ENCODE results near the gene CLDN19.

The CLDN19 gene

GRCh38 chr1:42783092-42783491 is 43.1 kb upstream of the CLDN19 start:
- TF ChIP-seq FOXM1 (IDR thresholded peaks at IDR 0.05; ENCODE audit: borderline replicate concordance, low read depth) (no peak), MAX (IDR thresholded peaks at IDR 0.05) (no peak), REST (IDR thresholded peaks at IDR 0.05; ENCODE audit: low read depth) (no peak), TEAD4 (IDR thresholded peaks at IDR 0.05) (no peak), RAD21 (IDR thresholded peaks at IDR 0.05; ENCODE audit: low read depth) (no peak), NFIC (IDR thresholded peaks at IDR 0.05) (no peak), EGR1 (IDR thresholded peaks at IDR 0.05) (no peak), EP300 (IDR thresholded peaks at IDR 0.05; ENCODE audit: borderline replicate concordance) (no peak), TCF12 (IDR thresholded peaks at IDR 0.05; ENCODE audit: low read depth) (no peak), TAF1 (IDR thresholded peaks at IDR 0.05; ENCODE audit: low read depth) (no peak), CREB1 (IDR thresholded peaks at IDR 0.05; ENCODE audit: low read depth) (no peak), USF1 (IDR thresholded peaks at IDR 0.05) (no peak), YY1 (IDR thresholded peaks at IDR 0.05; ENCODE audit: low read depth) (no peak), CEBPB (IDR thresholded peaks at IDR 0.05) (no peak), ZBTB7A (IDR thresholded peaks at IDR 0.05; ENCODE audit: low read depth) (no peak)

- TF ChIP-seq ZBTB7A (IDR thresholded peaks at IDR 0.05; ENCODE audit: low read depth) = no peak
- TF ChIP-seq YY1 (IDR thresholded peaks at IDR 0.05; ENCODE audit: low read depth) = no peak
- no peak for TF ChIP-seq CEBPB (IDR thresholded peaks at IDR 0.05)
- no peak for TF ChIP-seq EGR1 (IDR thresholded peaks at IDR 0.05)
- no peak for TF ChIP-seq USF1 (IDR thresholded peaks at IDR 0.05)
- TF ChIP-seq EP300 (IDR thresholded peaks at IDR 0.05; ENCODE audit: borderline replicate concordance) = no peak
- TF ChIP-seq TAF1 (IDR thresholded peaks at IDR 0.05; ENCODE audit: low read depth) = no peak
- TF ChIP-seq MAX (IDR thresholded peaks at IDR 0.05) = no peak
- TF ChIP-seq FOXM1 (IDR thresholded peaks at IDR 0.05; ENCODE audit: borderline replicate concordance, low read depth) = no peak
- TF ChIP-seq TCF12 (IDR thresholded peaks at IDR 0.05; ENCODE audit: low read depth) = no peak
- no peak for TF ChIP-seq CREB1 (IDR thresholded peaks at IDR 0.05; ENCODE audit: low read depth)
- no peak for TF ChIP-seq REST (IDR thresholded peaks at IDR 0.05; ENCODE audit: low read depth)
- no peak for TF ChIP-seq NFIC (IDR thresholded peaks at IDR 0.05)
- TF ChIP-seq RAD21 (IDR thresholded peaks at IDR 0.05; ENCODE audit: low read depth) = no peak
- no peak for TF ChIP-seq TEAD4 (IDR thresholded peaks at IDR 0.05)
Observed at GRCh38 chr1:42780176-42780575, 40.1 kb upstream of the CLDN19 start.

- TF ChIP-seq NFIC (IDR thresholded peaks at IDR 0.05) = no peak
- TF ChIP-seq CREB1 (IDR thresholded peaks at IDR 0.05; ENCODE audit: low read depth) = no peak
- no peak for TF ChIP-seq EGR1 (IDR thresholded peaks at IDR 0.05)
- TF ChIP-seq RAD21 (IDR thresholded peaks at IDR 0.05; ENCODE audit: low read depth) = no peak
- TF ChIP-seq USF1 (IDR thresholded peaks at IDR 0.05) = no peak
- TF ChIP-seq YY1 (IDR thresholded peaks at IDR 0.05; ENCODE audit: low read depth) = no peak
- no peak for TF ChIP-seq REST (IDR thresholded peaks at IDR 0.05; ENCODE audit: low read depth)
- no peak for TF ChIP-seq TAF1 (IDR thresholded peaks at IDR 0.05; ENCODE audit: low read depth)
- TF ChIP-seq TEAD4 (IDR thresholded peaks at IDR 0.05) = no peak
- TF ChIP-seq FOXM1 (IDR thresholded peaks at IDR 0.05; ENCODE audit: borderline replicate concordance, low read depth) = no peak
- no peak for TF ChIP-seq EP300 (IDR thresholded peaks at IDR 0.05; ENCODE audit: borderline replicate concordance)
- TF ChIP-seq MAX (IDR thresholded peaks at IDR 0.05) = no peak
- no peak for TF ChIP-seq CEBPB (IDR thresholded peaks at IDR 0.05)
- TF ChIP-seq ZBTB7A (IDR thresholded peaks at IDR 0.05; ENCODE audit: low read depth) = no peak
- TF ChIP-seq TCF12 (IDR thresholded peaks at IDR 0.05; ENCODE audit: low read depth) = no peak
Observed at GRCh38 chr1:42779725-42780124, 39.7 kb upstream of the CLDN19 start.
